ENCODE measurements around the gene MAP1S.

MAP1S gene

GRCh38 chr19:17752865-17753639 lies 33.8 kb downstream of the MAP1S start:
- H3K27me3 ChIP-seq (ENCODE audit: control insufficient read depth in 1 of 2, insufficient read depth in 2 of 2, low read length in 2 of 2): no peaks in the 10 kb centered on the region
- no peaks in the 10 kb centered on the region for H3K9me3 ChIP-seq (ENCODE audit: control insufficient read depth in 1 of 2, low read length in 2 of 2)
- H3K27ac ChIP-seq (ENCODE audit: low read depth, low read length): no peak overlapping the region
- no peak overlapping the region for H3K9ac ChIP-seq (ENCODE audit: low read depth in 1 of 2, low read length in 2 of 2)
- no peaks in the 10 kb centered on the region for H3K36me3 ChIP-seq (ENCODE audit: control insufficient read depth in 1 of 2, insufficient read depth in 2 of 2, low read length in 2 of 2)
- peaks cover 10 to 23% of the 10 kb centered on the region in 2 donors for H3K4me1 ChIP-seq (ENCODE audit: control insufficient read depth in 1 of 2, insufficient read depth in 2 of 2, low read length in 2 of 2)
- H3K4me3 ChIP-seq (ENCODE audit: low read depth in 1 of 2, low read length in 2 of 2): no peak overlapping the region

DNA sequence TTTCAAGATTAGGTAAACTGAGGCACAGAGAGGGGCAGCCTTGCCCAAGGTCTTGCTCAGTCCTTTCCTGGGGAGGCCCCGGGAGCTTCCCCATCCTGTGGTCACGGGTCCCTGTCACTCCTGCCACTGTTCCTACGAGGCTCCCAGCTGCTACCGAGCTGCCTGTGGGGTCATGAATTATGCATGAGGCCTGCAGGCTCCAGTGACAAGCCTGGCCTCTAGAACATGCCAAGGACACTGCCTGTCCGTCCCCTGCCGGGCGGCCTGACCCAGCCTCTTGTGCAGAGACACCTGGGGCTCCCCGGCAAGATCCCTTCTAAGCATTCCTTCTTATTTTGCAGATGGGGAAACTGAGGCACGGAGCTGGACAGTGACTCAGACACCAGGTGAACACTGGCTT lies 34.7 kb downstream of the MAP1S start:
- Histone ChIP-seq H3K4me1 (ENCODE audit: control insufficient read depth in 1 of 2, insufficient read depth in 2 of 2, low read length in 2 of 2) (peaks cover 10 to 18% of the 10 kb centered on the region in 2 donors), H3K9ac (ENCODE audit: low read depth in 1 of 2, low read length in 2 of 2) (no peak overlapping the region)

GRCh38 chr19:17754634-17755442 lies 35.6 kb downstream of the MAP1S start:
- Histone ChIP-seq H3K9me3 (ENCODE audit: control insufficient read depth in 1 of 2, low read length in 2 of 2) (no peaks in the 10 kb centered on the region), H3K27ac (ENCODE audit: low read depth, low read length) (no peak overlapping the region), H3K27me3 (ENCODE audit: control insufficient read depth in 1 of 2, insufficient read depth in 2 of 2, low read length in 2 of 2) (no peaks in the 10 kb centered on the region), H3K36me3 (ENCODE audit: control insufficient read depth in 1 of 2, insufficient read depth in 2 of 2, low read length in 2 of 2) (no peaks in the 10 kb centered on the region), H3K9ac (ENCODE audit: low read depth in 1 of 2, low read length in 2 of 2) (no peak overlapping the region), H3K4me1 (ENCODE audit: control insufficient read depth in 1 of 2, insufficient read depth in 2 of 2, low read length in 2 of 2) (peaks cover 10 to 14% of the 10 kb centered on the region in 2 donors), H3K4me3 (ENCODE audit: low read depth in 1 of 2, low read length in 2 of 2) (no peak overlapping the region)

More for the DNA sequence above, 34.7 kb downstream of the MAP1S start:
- no peaks in the 10 kb centered on the region for H3K9me3 ChIP-seq (ENCODE audit: control insufficient read depth in 1 of 2, low read length in 2 of 2)
- no peaks in the 10 kb centered on the region for H3K27me3 ChIP-seq (ENCODE audit: control insufficient read depth in 1 of 2, insufficient read depth in 2 of 2, low read length in 2 of 2)
- H3K36me3 ChIP-seq (ENCODE audit: control insufficient read depth in 1 of 2, insufficient read depth in 2 of 2, low read length in 2 of 2): no peaks in the 10 kb centered on the region
- H3K27ac ChIP-seq (ENCODE audit: low read depth, low read length): no peak overlapping the region
- no peak overlapping the region for H3K4me3 ChIP-seq (ENCODE audit: low read depth in 1 of 2, low read length in 2 of 2)

- no peak overlapping the region for H3K4me3 ChIP-seq (ENCODE audit: low read depth in 1 of 2, low read length in 2 of 2)
- no peaks in the 10 kb centered on the region for H3K36me3 ChIP-seq (ENCODE audit: control insufficient read depth in 1 of 2, insufficient read depth in 2 of 2, low read length in 2 of 2)
- no peak overlapping the region for H3K27ac ChIP-seq (ENCODE audit: low read depth, low read length)
- no peak overlapping the region for H3K9ac ChIP-seq (ENCODE audit: low read depth in 1 of 2, low read length in 2 of 2)
- H3K4me1 ChIP-seq (ENCODE audit: control insufficient read depth in 1 of 2, insufficient read depth in 2 of 2, low read length in 2 of 2): peaks cover 10% of the 10 kb centered on the region in 2 donors
- no peaks in the 10 kb centered on the region for H3K27me3 ChIP-seq (ENCODE audit: control insufficient read depth in 1 of 2, insufficient read depth in 2 of 2, low read length in 2 of 2)
- H3K9me3 ChIP-seq (ENCODE audit: control insufficient read depth in 1 of 2, low read length in 2 of 2): no peaks in the 10 kb centered on the region
Measured at GRCh38 chr19:17755443-17755890, 36.2 kb downstream of the MAP1S start.

- H3K36me3 ChIP-seq (ENCODE audit: control insufficient read depth in 1 of 2, insufficient read depth in 2 of 2, low read length in 2 of 2): no peaks in the 10 kb centered on the region
- peaks cover 10% of the 10 kb centered on the region in 2 donors for H3K4me1 ChIP-seq (ENCODE audit: control insufficient read depth in 1 of 2, insufficient read depth in 2 of 2, low read length in 2 of 2)
- no peak overlapping the region for H3K9ac ChIP-seq (ENCODE audit: low read depth in 1 of 2, low read length in 2 of 2)
- no peaks in the 10 kb centered on the region for H3K9me3 ChIP-seq (ENCODE audit: control insufficient read depth in 1 of 2, low read length in 2 of 2)
- H3K27ac ChIP-seq (ENCODE audit: low read depth, low read length): no peak overlapping the region
- H3K4me3 ChIP-seq (ENCODE audit: low read depth in 1 of 2, low read length in 2 of 2): no peak overlapping the region
- H3K27me3 ChIP-seq (ENCODE audit: control insufficient read depth in 1 of 2, insufficient read depth in 2 of 2, low read length in 2 of 2): no peaks in the 10 kb centered on the region
Measured at GRCh38 chr19:17755977-17756670, 36.8 kb downstream of the MAP1S start.

DNA sequence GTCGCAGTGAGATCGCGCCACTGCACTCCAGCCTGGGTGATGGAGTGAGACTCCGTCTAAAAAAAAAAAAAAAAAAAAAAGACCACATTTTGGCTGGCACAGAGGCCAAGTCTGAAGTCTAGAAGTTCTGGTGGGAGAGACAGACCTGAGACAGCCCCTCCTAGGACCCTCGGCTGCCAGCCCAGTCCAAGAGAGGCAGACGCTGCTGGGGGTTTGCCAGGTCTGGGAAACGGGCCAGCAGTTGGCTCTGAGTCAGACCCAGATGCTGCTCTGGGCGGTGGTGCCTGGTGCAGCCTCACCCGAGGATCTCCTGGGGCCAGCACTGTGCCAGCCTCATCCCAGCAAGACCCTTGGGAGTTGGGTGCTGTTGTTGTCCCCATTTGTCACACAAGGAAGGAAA lies 37.8 kb downstream of the MAP1S start:
- peaks cover 10% of the 10 kb centered on the region in 2 donors for H3K4me1 ChIP-seq (ENCODE audit: control insufficient read depth in 1 of 2, insufficient read depth in 2 of 2, low read length in 2 of 2)
- H3K36me3 ChIP-seq (ENCODE audit: control insufficient read depth in 1 of 2, insufficient read depth in 2 of 2, low read length in 2 of 2): no peaks in the 10 kb centered on the region
- no peak overlapping the region for H3K4me3 ChIP-seq (ENCODE audit: low read depth in 1 of 2, low read length in 2 of 2)
- H3K27ac ChIP-seq (ENCODE audit: low read depth, low read length): no peak overlapping the region
- no peak overlapping the region for H3K9ac ChIP-seq (ENCODE audit: low read depth in 1 of 2, low read length in 2 of 2)
- no peaks in the 10 kb centered on the region for H3K9me3 ChIP-seq (ENCODE audit: control insufficient read depth in 1 of 2, low read length in 2 of 2)
- H3K27me3 ChIP-seq (ENCODE audit: control insufficient read depth in 1 of 2, insufficient read depth in 2 of 2, low read length in 2 of 2): no peaks in the 10 kb centered on the region

DNA sequence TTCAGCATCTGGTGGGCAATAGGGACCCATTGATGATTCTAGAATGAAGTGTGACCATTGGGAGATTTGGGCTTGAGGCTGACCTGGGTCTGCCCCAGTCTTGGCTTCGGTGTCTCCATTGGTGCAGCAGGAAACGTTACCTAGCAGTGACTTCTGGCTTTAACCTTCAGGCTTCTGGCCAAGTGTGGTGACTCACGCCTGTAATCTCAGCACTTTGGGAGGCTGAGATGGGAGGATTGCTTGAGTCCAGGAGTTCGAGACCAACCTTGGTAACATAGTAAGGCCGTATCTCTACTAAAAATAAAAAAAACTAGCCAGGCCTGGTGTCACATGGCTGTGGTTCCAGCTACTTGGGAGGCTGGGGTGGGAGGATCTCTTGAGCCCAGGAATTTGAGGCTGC lies 39.2 kb downstream of the MAP1S start:
- peaks cover 10% of the 10 kb centered on the region in 2 donors for H3K4me1 ChIP-seq (ENCODE audit: control insufficient read depth in 1 of 2, insufficient read depth in 2 of 2, low read length in 2 of 2)
- H3K9ac ChIP-seq (ENCODE audit: low read depth in 1 of 2, low read length in 2 of 2): no peak overlapping the region
- no peaks in the 10 kb centered on the region for H3K27me3 ChIP-seq (ENCODE audit: control insufficient read depth in 1 of 2, insufficient read depth in 2 of 2, low read length in 2 of 2)
- no peaks in the 10 kb centered on the region for H3K36me3 ChIP-seq (ENCODE audit: control insufficient read depth in 1 of 2, insufficient read depth in 2 of 2, low read length in 2 of 2)
- no peaks in the 10 kb centered on the region for H3K9me3 ChIP-seq (ENCODE audit: control insufficient read depth in 1 of 2, low read length in 2 of 2)
- no peak overlapping the region for H3K4me3 ChIP-seq (ENCODE audit: low read depth in 1 of 2, low read length in 2 of 2)
- H3K27ac ChIP-seq (ENCODE audit: low read depth, low read length): no peak overlapping the region

DNA sequence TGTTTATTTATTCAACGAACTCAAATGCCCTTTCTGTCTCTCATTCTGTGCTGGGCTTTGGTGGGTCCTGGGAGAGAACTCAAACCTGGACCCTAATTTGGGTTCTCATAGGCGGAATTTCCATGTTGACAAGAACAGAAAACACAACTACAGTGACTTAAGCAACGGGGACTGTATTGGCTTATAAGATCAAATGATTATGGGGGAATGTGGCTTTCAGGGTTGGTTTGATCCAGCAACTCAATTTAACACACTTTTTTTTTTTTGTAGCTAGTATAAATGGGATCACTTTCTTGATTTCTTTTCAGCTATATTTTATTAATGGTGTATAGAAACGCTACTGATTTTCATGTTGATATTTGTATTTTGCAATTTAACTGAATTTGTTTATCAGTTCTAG lies 41.9 kb downstream of the MAP1S start:
- Histone ChIP-seq H3K36me3 (ENCODE audit: control insufficient read depth in 1 of 2, insufficient read depth in 2 of 2, low read length in 2 of 2) (no peaks in the 10 kb centered on the region), H3K9ac (ENCODE audit: low read depth in 1 of 2, low read length in 2 of 2) (no peak overlapping the region), H3K27me3 (ENCODE audit: control insufficient read depth in 1 of 2, insufficient read depth in 2 of 2, low read length in 2 of 2) (no peaks in the 10 kb centered on the region), H3K27ac (ENCODE audit: low read depth, low read length) (no peak overlapping the region), H3K9me3 (ENCODE audit: control insufficient read depth in 1 of 2, low read length in 2 of 2) (no peaks in the 10 kb centered on the region), H3K4me3 (ENCODE audit: low read depth in 1 of 2, low read length in 2 of 2) (no peak overlapping the region), H3K4me1 (ENCODE audit: control insufficient read depth in 1 of 2, insufficient read depth in 2 of 2, low read length in 2 of 2) (peaks cover 5 to 11% of the 10 kb centered on the region in 2 donors)

- Histone ChIP-seq H3K36me3 (ENCODE audit: control insufficient read depth in 1 of 2, insufficient read depth in 2 of 2, low read length in 2 of 2) (no peaks in the 10 kb centered on the region), H3K27ac (ENCODE audit: low read depth, low read length) (no peak overlapping the region)
Measured at GRCh38 chr19:17762505-17763229, 43.4 kb downstream of the MAP1S start.

More at GRCh38 chr19:17762505-17763229, 43.4 kb downstream of the MAP1S start:
- no peaks in the 10 kb centered on the region for H3K9me3 ChIP-seq (ENCODE audit: control insufficient read depth in 1 of 2, low read length in 2 of 2)
- H3K9ac ChIP-seq (ENCODE audit: low read depth in 1 of 2, low read length in 2 of 2): no peak overlapping the region
- no peak overlapping the region for H3K4me3 ChIP-seq (ENCODE audit: low read depth in 1 of 2, low read length in 2 of 2)
- no peaks in the 10 kb centered on the region for H3K27me3 ChIP-seq (ENCODE audit: control insufficient read depth in 1 of 2, insufficient read depth in 2 of 2, low read length in 2 of 2)
- H3K4me1 ChIP-seq (ENCODE audit: control insufficient read depth in 1 of 2, insufficient read depth in 2 of 2, low read length in 2 of 2): peaks cover 5 to 13% of the 10 kb centered on the region in 2 donors
